GM21423 (cell line): Measurements from ENCODE around the gene C1QL2.

Experiments
- ATAC-seq: cut with Tn5 transposase; IDR thresholded peaks from one replicate; pipeline ENCODE4 v1.9.1; 2021; ENCODE audit warnings: mild to moderate bottlenecking, moderate library complexity; ENCODE audit not compliant: unreplicated experiment

The C1QL2 gene

DNA sequence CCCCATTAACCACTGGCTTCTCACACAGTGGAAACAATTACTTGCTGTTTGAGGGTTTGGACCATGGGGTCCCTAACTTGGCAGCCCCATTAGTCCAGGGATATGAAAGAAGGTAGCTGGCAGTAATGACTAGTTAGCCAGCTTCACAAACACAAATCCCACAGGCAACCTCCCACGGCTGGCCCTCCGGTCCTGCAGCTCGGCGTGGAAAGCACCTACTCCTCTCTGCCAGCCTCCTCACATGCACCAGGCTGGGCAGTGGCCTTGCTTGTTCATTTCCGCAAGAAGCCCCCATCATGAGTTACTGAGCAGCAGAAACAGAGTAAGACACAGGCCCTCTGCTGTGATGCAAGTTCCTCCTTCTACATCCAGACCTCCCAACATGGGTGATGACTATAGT, 13.7 kb downstream of the C1QL2 start:
- no peak for ATAC-seq

DNA sequence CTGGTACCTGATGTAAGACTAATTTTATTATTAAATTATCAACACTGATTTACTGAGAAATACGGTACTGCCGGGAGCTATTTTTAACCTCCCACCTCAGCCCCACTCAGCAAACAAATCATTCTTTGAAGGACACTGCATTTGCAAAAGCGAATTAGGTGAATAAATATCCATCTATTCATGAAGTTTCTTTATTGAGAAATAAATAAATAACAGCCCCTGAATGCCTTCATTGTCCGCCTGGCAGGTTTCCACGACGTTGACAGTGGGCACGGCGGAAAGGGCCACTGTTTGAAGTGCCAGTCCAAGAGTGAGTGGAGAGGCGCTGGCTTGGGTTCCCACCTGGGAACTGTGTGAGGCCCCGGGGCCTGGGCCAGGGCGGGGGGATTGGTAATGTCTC, 15.7 kb downstream of the C1QL2 start:
- no peak for ATAC-seq

DNA sequence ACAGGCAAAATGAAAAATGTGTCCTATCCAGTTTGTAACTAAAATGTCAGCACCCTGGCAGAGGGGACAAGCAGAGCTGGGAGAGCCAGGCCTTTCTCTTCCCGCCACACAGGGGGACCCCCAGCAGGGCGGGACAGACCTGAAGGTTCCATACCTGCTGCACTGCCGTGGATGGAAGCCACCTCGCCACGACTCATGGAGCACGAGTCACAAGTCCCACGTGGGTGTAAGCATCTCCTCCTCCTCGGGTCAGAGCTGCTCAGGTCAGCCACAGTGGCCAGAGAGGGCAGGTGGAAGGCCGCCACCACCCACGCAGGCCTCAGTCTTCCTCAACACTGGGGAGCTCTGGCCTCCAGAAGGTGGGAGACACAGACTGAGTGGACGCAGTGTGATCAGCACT, 21.0 kb downstream of the C1QL2 start:
- no peak for ATAC-seq

- ATAC-seq, result no peak
These were observed 21.7 kb downstream of the C1QL2 start for GRCh38 chr2:119136872-119137271.

GRCh38 chr2:119136093-119136492, 22.5 kb downstream of the C1QL2 start:
- no peak for ATAC-seq

GRCh38 chr2:119134775-119135174, 23.8 kb downstream of the C1QL2 start:
- no peak for ATAC-seq

DNA sequence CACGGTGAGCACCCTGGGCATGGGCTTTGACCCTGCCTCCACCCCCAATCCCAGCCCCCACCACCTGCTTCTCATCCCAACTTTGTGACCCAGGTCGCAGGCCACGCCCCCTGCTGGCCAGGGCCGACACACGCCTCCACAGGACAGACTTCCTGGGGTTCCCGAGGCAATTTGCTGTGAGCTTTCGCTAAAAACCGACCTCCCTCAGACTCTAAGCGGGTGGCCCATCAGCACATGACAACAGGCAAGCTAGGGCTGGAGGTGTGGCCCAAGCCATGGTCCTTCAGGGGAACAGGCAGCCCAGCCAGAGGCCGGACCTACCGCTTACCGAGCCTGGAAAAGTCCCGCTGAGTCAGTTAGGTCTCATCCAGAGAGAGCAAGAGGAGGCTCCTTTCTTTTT, 31.9 kb downstream of the C1QL2 start:
- no peak for ATAC-seq

GRCh38 chr2:119123389-119123788, 35.2 kb downstream of the C1QL2 start:
- no peak for ATAC-seq

- no peak for ATAC-seq
These were observed 35.9 kb downstream of the C1QL2 start for GRCh38 chr2:119122663-119123062.

- ATAC-seq, result no peak
These were observed 38.4 kb downstream of the C1QL2 start for GRCh38 chr2:119119999-119120756.

DNA sequence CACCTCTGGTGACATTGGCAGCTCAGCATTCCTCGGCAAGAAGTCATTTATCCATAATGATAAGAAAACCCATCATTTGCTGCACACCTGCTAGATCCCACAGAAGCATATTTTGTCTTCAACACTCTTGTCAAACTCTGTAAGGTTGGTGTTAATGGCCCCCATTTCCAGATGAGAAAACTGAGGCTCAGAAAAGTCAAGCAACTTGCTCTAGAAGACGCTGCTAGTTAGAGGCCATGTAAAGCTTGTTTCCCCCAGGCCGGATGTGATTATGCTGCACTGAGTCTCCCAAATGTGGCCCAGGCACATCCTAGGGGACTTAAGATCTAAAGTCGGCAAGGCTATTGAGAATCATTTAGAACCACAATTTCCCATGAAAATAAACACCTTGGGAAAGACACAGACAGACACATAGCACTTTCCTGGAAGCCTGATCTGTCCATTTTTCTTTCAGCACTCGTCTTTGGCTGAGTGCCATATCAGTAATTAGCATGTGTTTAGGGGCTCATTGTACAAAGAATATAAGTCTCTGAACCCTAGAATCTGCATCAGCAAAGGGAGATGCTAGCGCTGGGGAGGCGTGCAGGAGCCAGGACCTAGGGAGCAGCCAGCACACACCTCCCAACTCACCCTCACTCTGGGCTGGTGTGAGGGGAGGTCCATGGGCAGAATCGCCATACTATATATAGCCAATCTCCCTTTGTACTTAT, 39.3 kb downstream of the C1QL2 start:
- ATAC-seq, result no peak

- ATAC-seq, result no peak
These were observed 40.4 kb downstream of the C1QL2 start for GRCh38 chr2:119117891-119118882.

GRCh38 chr2:119117408-119117807, 41.1 kb downstream of the C1QL2 start:
- ATAC-seq, result no peak

- no peak for ATAC-seq
These were observed 41.9 kb downstream of the C1QL2 start for GRCh38 chr2:119116411-119117295.

GRCh38 chr2:119114266-119114665, 44.3 kb downstream of the C1QL2 start:
- ATAC-seq, result no peak

DNA sequence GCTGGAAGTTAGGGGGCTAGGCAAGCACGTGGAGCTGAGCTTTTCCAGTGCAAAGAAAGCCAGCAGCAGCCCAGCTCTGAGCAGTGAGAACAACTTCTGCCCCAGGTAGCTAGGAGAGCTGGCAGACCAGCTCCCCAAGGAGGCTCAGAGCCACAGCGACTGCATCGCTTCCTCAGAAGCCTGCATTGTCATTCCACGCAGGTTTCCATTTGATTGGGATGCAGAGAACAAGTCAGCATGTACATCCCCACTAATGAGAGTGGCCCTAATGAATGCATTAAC, 45.1 kb downstream of the C1QL2 start:
- ATAC-seq, result no peak

- no peak for ATAC-seq
These were observed 45.6 kb downstream of the C1QL2 start for GRCh38 chr2:119112770-119113488.

DNA sequence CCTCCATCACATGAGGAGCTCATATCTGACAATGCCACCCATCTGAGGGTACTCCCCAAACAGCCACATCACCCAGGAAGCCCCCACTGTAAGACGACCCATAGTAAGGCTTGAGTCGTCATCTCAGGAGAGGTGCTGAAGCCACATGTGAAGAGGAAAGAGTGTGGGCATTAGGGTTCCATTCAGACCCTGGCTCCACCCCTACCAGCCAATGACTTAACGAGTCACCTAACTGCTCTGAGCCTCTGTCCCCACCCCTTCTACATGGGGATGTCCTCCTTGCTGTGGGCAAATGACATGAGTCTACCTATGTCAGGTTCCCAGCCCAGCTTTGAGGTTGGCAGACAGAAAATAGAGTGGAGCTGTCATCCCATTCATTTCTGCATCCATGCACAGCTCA, 46.3 kb downstream of the C1QL2 start:
- ATAC-seq, result no peak

- ATAC-seq, result no peak
These were observed 47.2 kb downstream of the C1QL2 start for GRCh38 chr2:119111115-119111975.
